ENCODE measurements around the gene SLC24A1. TPM values are rescaled to one million over a fixed set of nuclear protein-coding genes. Genes with fewer than 3 reads are reported as not detected.

Gene SLC24A1
- total and polyA plus RNA-seq, 4 donors, result 4.2 to 12.1 (median 6.0) TPM

GRCh38 chr15:65632780-65633375, 11.1 kb downstream of the SLC24A1 start:
- 82% methylated on average over 2 of the region's 4 CpGs for WGBS (ENCODE audit: insufficient coverage)
- Histone ChIP-seq H3K9me3 (ENCODE audit: control insufficient read depth, insufficient read depth, low read length) (no peaks in the 10 kb centered on the region), H3K27ac (ENCODE audit: low read depth, low read length) (no peak overlapping the region), H3K4me3 (ENCODE audit: low read depth, low read length) (no peak overlapping the region), H3K4me1 (ENCODE audit: control insufficient read depth, insufficient read depth, low read length) (no peaks in the 10 kb centered on the region), H3K27me3 (ENCODE audit: control insufficient read depth, insufficient read depth, low read length) (no peaks in the 10 kb centered on the region), H3K36me3 (ENCODE audit: control insufficient read depth, insufficient read depth, low read length) (no peaks in the 10 kb centered on the region)
- peak in 1 of 6 donors; percentile 7 for DNase-seq (ENCODE audit: low read depth in 4 of 6, low spot score in 6 of 6)

GRCh38 chr15:65633752-65634151, 12.0 kb downstream of the SLC24A1 start:
- no peaks in the 10 kb centered on the region for H3K36me3 ChIP-seq (ENCODE audit: control insufficient read depth, insufficient read depth, low read length)
- no peaks in the 10 kb centered on the region for H3K27me3 ChIP-seq (ENCODE audit: control insufficient read depth, insufficient read depth, low read length)
- 75% methylated on average over 2 of the region's 2 CpGs for WGBS (ENCODE audit: insufficient coverage)
- DNase-seq (ENCODE audit: low read depth in 4 of 6, low spot score in 6 of 6), result no peak
- no peak overlapping the region for H3K27ac ChIP-seq (ENCODE audit: low read depth, low read length)
- H3K9me3 ChIP-seq (ENCODE audit: control insufficient read depth, insufficient read depth, low read length), result no peaks in the 10 kb centered on the region
- H3K4me3 ChIP-seq (ENCODE audit: low read depth, low read length), result no peak overlapping the region
- H3K4me1 ChIP-seq (ENCODE audit: control insufficient read depth, insufficient read depth, low read length), result no peaks in the 10 kb centered on the region

- no peak overlapping the region for H3K27ac ChIP-seq (ENCODE audit: low read depth, low read length)
- no peaks in the 10 kb centered on the region for H3K9me3 ChIP-seq (ENCODE audit: control insufficient read depth, insufficient read depth, low read length)
- H3K27me3 ChIP-seq (ENCODE audit: control insufficient read depth, insufficient read depth, low read length), result no peaks in the 10 kb centered on the region
- WGBS (ENCODE audit: insufficient coverage), result no CpG with 5 or more reads among the region's 1 CpG
- no peaks in the 10 kb centered on the region for H3K4me1 ChIP-seq (ENCODE audit: control insufficient read depth, insufficient read depth, low read length)
- no peak overlapping the region for H3K4me3 ChIP-seq (ENCODE audit: low read depth, low read length)
- no peaks in the 10 kb centered on the region for H3K36me3 ChIP-seq (ENCODE audit: control insufficient read depth, insufficient read depth, low read length)
- DNase-seq (ENCODE audit: low read depth in 4 of 6, low spot score in 6 of 6), result no peak
Observed at GRCh38 chr15:65634356-65634755, 12.6 kb downstream of the SLC24A1 start.

GRCh38 chr15:65638109-65638508, 16.4 kb downstream of the SLC24A1 start:
- Histone ChIP-seq H3K4me3 (ENCODE audit: low read depth, low read length) (no peak overlapping the region), H3K4me1 (ENCODE audit: control insufficient read depth, insufficient read depth, low read length) (peaks cover 6% of the 10 kb centered on the region), H3K27ac (ENCODE audit: low read depth, low read length) (no peak overlapping the region), H3K9me3 (ENCODE audit: control insufficient read depth, insufficient read depth, low read length) (no peaks in the 10 kb centered on the region), H3K36me3 (ENCODE audit: control insufficient read depth, insufficient read depth, low read length) (no peaks in the 10 kb centered on the region), H3K27me3 (ENCODE audit: control insufficient read depth, insufficient read depth, low read length) (no peaks in the 10 kb centered on the region)
- DNase-seq (ENCODE audit: low read depth in 4 of 6, low spot score in 6 of 6), result peak in 1 of 6 donors; percentile 7
- WGBS (ENCODE audit: insufficient coverage), result 75% methylated on average over 5 of the region's 5 CpGs

GRCh38 chr15:65638681-65639089, 16.9 kb downstream of the SLC24A1 start:
- DNase-seq (ENCODE audit: low read depth in 4 of 6, low spot score in 6 of 6), result peak; percentile 44 to 92 (median 62)
- Histone ChIP-seq H3K4me3 (ENCODE audit: low read depth, low read length) (no peak overlapping the region), H3K36me3 (ENCODE audit: control insufficient read depth, insufficient read depth, low read length) (no peaks in the 10 kb centered on the region), H3K9me3 (ENCODE audit: control insufficient read depth, insufficient read depth, low read length) (no peaks in the 10 kb centered on the region), H3K27me3 (ENCODE audit: control insufficient read depth, insufficient read depth, low read length) (no peaks in the 10 kb centered on the region), H3K4me1 (ENCODE audit: control insufficient read depth, insufficient read depth, low read length) (peaks cover 6% of the 10 kb centered on the region), H3K27ac (ENCODE audit: low read depth, low read length) (no peak overlapping the region)
- WGBS (ENCODE audit: insufficient coverage), result no CpG with 5 or more reads among the region's 3 CpGs

GRCh38 chr15:65639509-65639908, 17.8 kb downstream of the SLC24A1 start:
- Histone ChIP-seq H3K4me3 (ENCODE audit: low read depth, low read length) (no peak overlapping the region), H3K36me3 (ENCODE audit: control insufficient read depth, insufficient read depth, low read length) (no peaks in the 10 kb centered on the region), H3K9me3 (ENCODE audit: control insufficient read depth, insufficient read depth, low read length) (no peaks in the 10 kb centered on the region), H3K4me1 (ENCODE audit: control insufficient read depth, insufficient read depth, low read length) (peaks cover 6% of the 10 kb centered on the region), H3K27ac (ENCODE audit: low read depth, low read length) (no peak overlapping the region), H3K27me3 (ENCODE audit: control insufficient read depth, insufficient read depth, low read length) (no peaks in the 10 kb centered on the region)
- no peak for DNase-seq (ENCODE audit: low read depth in 4 of 6, low spot score in 6 of 6)
- WGBS (ENCODE audit: insufficient coverage), result 73% methylated on average over 3 of the region's 6 CpGs

GRCh38 chr15:65641768-65642475, 20.2 kb downstream of the SLC24A1 start:
- Histone ChIP-seq H3K27ac (ENCODE audit: low read depth, low read length) (no peak overlapping the region), H3K4me3 (ENCODE audit: low read depth, low read length) (no peak overlapping the region), H3K36me3 (ENCODE audit: control insufficient read depth, insufficient read depth, low read length) (no peaks in the 10 kb centered on the region), H3K9me3 (ENCODE audit: control insufficient read depth, insufficient read depth, low read length) (no peaks in the 10 kb centered on the region), H3K4me1 (ENCODE audit: control insufficient read depth, insufficient read depth, low read length) (peaks cover 6% of the 10 kb centered on the region), H3K27me3 (ENCODE audit: control insufficient read depth, insufficient read depth, low read length) (no peaks in the 10 kb centered on the region)
- WGBS (ENCODE audit: insufficient coverage), result 74% methylated on average over 5 of the region's 6 CpGs
- DNase-seq (ENCODE audit: low read depth in 4 of 6, low spot score in 6 of 6), result peak in 2 of 6 donors; percentile 7 to 34

GRCh38 chr15:65642594-65642993, 20.9 kb downstream of the SLC24A1 start:
- Histone ChIP-seq H3K4me3 (ENCODE audit: low read depth, low read length) (no peak overlapping the region), H3K27me3 (ENCODE audit: control insufficient read depth, insufficient read depth, low read length) (no peaks in the 10 kb centered on the region), H3K9me3 (ENCODE audit: control insufficient read depth, insufficient read depth, low read length) (no peaks in the 10 kb centered on the region), H3K36me3 (ENCODE audit: control insufficient read depth, insufficient read depth, low read length) (no peaks in the 10 kb centered on the region), H3K27ac (ENCODE audit: low read depth, low read length) (no peak overlapping the region), H3K4me1 (ENCODE audit: control insufficient read depth, insufficient read depth, low read length) (peaks cover 6% of the 10 kb centered on the region)
- WGBS (ENCODE audit: insufficient coverage), result 78% methylated on average over 2 of the region's 6 CpGs
- DNase-seq (ENCODE audit: low read depth in 4 of 6, low spot score in 6 of 6), result no peak

- no peak overlapping the region for H3K27ac ChIP-seq (ENCODE audit: low read depth, low read length)
- no peak for DNase-seq (ENCODE audit: low read depth in 4 of 6, low spot score in 6 of 6)
- H3K27me3 ChIP-seq (ENCODE audit: control insufficient read depth, insufficient read depth, low read length), result no peaks in the 10 kb centered on the region
- peaks cover 6% of the 10 kb centered on the region for H3K4me1 ChIP-seq (ENCODE audit: control insufficient read depth, insufficient read depth, low read length)
- H3K4me3 ChIP-seq (ENCODE audit: low read depth, low read length), result no peak overlapping the region
- no peaks in the 10 kb centered on the region for H3K9me3 ChIP-seq (ENCODE audit: control insufficient read depth, insufficient read depth, low read length)
- WGBS (ENCODE audit: insufficient coverage), result 84% methylated on average over 2 of the region's 4 CpGs
- H3K36me3 ChIP-seq (ENCODE audit: control insufficient read depth, insufficient read depth, low read length), result no peaks in the 10 kb centered on the region
Observed at GRCh38 chr15:65644282-65644681, 22.5 kb downstream of the SLC24A1 start.

- 77% methylated on average over 3 of the region's 4 CpGs for WGBS (ENCODE audit: insufficient coverage)
- Histone ChIP-seq H3K27ac (ENCODE audit: low read depth, low read length) (no peak overlapping the region), H3K4me3 (ENCODE audit: low read depth, low read length) (no peak overlapping the region), H3K27me3 (ENCODE audit: control insufficient read depth, insufficient read depth, low read length) (no peaks in the 10 kb centered on the region), H3K9me3 (ENCODE audit: control insufficient read depth, insufficient read depth, low read length) (no peaks in the 10 kb centered on the region), H3K4me1 (ENCODE audit: control insufficient read depth, insufficient read depth, low read length) (peaks cover 6% of the 10 kb centered on the region), H3K36me3 (ENCODE audit: control insufficient read depth, insufficient read depth, low read length) (no peaks in the 10 kb centered on the region)
- no peak for DNase-seq (ENCODE audit: low read depth in 4 of 6, low spot score in 6 of 6)
Observed at GRCh38 chr15:65645392-65645791, 23.7 kb downstream of the SLC24A1 start.
